GM21786 (cell line): ENCODE measurements around the gene CYP8B1.

Source experiments
- ATAC-seq: cut with Tn5 transposase; IDR thresholded peaks from one replicate; pipeline ENCODE4 v1.9.1; 2021; ENCODE audit not compliant: unreplicated experiment

Gene CYP8B1

DNA sequence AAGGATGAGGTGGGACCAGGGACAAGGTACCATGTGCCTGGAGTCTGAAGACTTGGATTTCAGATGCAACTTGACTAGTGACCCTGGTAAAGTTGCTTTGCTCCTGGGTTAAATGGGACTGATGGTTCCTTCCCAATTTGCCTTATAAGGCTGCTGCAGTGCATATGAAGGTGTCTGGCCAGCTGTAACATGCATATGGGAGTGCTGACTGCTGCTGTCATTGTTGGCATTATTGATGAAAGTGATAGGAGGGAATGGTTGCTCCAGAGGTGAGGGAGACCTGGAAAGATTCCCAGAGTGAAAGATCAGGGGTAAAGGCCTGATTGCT lies 20.5 kb downstream of the CYP8B1 start:
- no peak for ATAC-seq

- no peak for ATAC-seq
These were observed 21.9 kb downstream of the CYP8B1 start for GRCh38 chr3:42853739-42854302.

DNA sequence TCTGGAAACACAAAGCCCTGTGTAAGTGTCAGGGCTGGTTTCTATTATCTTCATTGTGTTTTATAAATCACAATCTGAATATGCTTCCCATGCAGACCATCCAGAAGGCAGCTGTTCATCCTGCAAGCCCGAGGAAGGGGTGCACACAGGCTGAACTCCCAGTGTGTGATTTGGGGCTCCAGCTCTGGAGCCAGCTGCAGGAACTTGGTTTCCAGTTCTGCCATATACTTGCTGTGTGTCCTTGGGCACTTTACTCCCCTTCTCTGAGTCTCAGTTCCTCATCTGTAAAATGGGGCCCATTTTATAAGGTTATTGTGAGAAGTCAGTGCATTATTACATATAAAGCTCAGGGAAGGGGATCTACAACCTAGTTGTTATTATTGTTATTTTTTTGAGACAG lies 22.6 kb downstream of the CYP8B1 start:
- ATAC-seq = no peak

DNA sequence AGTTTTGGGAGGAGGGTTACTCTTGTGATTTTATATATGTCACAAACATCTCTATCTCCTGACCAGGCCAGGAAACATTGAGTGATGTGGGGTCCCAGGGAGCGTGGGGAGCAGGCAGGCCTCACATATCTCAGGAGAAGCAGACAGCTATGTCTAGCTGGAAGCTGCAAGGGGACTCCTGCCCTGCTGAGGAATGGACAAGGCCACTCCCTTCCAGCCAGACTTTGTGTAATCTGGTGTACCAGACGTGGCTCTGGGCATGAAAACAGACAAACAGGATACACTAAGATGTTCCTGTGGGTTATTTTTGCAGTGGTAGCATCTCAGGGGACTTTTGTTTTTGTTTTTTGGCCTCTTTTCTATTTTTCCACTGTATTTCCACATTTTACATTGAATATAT lies 23.2 kb downstream of the CYP8B1 start:
- no peak for ATAC-seq

GRCh38 chr3:42851228-42851834 lies 24.3 kb downstream of the CYP8B1 start:
- ATAC-seq = no peak

DNA sequence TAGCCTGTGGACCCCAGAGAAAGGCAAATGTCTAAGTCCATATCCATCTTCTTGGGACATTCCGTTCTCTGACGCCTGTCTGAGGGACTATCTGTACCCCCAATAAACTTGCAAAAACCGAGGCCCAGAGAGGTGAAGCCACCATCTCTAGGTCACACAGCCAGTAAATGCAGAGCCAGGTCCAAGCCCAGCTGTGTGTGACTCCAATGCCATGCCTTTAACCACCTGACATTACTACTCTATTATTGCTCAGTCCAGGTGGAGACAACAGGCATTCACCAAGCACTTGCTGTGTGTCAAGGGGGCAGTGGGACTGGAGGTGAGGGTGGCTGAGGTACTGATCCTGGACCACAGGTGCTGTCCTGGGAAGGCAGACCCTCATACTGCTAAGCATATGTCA lies 25.4 kb downstream of the CYP8B1 start:
- no peak for ATAC-seq

GRCh38 chr3:42849017-42849416 lies 26.7 kb downstream of the CYP8B1 start:
- ATAC-seq = no peak

DNA sequence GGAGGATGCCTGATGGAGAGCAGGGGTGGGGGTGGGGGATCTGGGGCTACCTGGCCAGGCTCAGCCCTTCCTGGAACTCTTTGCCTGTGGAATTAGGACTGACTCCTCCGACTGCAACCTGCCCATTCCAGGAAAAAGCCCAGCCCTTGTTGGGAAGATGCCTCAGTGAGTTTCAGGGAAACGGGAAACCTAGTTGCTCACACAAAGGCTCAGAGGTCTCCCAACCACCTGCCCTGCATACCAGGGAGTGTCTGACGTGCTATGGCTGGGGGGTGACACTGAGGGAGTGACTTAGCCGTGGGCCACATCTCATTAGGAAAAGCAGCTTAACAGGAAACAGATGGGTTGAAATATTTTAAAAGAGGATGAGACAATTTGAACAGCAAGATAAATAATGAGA lies 27.9 kb downstream of the CYP8B1 start:
- no peak for ATAC-seq

GRCh38 chr3:42846685-42847522 lies 28.8 kb downstream of the CYP8B1 start:
- peak; percentile 65 for ATAC-seq

- ATAC-seq = no peak
These were observed 30.9 kb downstream of the CYP8B1 start for GRCh38 chr3:42844815-42845214.

DNA sequence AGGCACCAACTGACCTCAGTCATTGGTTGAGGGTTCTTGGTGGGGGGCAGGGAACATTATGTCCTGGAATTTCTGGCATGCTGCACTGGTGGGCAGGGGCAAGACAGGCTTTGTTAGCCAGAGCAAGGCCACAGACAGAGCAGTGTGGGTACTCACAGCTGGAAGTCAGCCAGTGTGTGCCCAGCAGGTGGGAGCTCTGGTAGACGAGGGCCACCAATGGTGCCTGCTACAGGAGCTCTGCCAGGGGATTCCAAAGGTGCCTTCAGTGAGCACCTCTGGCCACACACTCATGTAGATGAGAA lies 31.3 kb downstream of the CYP8B1 start:
- no peak for ATAC-seq

- no peak for ATAC-seq
These were observed 31.8 kb downstream of the CYP8B1 start for GRCh38 chr3:42843713-42844411.

DNA sequence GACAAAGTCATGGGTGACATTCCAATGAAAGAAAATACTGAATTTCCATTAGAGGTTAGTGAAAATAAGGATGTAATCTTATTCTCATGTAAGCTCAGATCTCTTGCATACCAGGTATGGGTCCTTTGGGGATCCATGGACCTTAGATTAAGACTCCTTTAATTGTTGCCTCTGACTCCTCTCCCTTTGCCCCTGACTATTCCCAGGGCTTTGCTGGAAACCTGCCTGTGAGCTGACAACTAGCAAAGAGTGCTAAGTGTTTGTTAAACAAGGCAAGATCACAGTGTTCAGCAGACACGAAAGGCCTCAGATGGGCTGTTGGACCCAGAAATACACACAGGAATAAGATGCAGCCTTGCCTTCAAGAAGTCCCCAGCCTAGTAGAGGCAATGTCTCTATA lies 34.3 kb downstream of the CYP8B1 start:
- ATAC-seq = no peak

DNA sequence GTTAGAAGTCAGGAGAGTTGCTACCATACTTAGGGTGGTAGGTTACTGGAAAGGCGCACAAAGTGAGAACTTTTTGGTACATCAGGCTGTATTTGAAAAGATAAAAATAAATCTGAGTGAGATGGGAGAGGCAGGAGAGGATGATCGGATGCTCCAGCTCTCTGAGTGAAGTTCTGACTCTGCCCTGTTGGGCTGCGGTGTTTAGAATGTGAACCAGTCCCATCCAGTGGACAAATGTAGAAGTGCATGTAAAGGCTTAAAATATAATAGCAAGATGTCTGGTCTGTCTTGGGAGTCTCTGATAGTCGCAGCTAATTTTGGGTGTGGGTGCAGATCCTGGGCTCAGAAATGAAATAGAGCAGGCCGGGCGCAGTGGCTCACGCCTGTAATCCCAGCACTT lies 36.1 kb downstream of the CYP8B1 start:
- ATAC-seq = peak; percentile 95

DNA sequence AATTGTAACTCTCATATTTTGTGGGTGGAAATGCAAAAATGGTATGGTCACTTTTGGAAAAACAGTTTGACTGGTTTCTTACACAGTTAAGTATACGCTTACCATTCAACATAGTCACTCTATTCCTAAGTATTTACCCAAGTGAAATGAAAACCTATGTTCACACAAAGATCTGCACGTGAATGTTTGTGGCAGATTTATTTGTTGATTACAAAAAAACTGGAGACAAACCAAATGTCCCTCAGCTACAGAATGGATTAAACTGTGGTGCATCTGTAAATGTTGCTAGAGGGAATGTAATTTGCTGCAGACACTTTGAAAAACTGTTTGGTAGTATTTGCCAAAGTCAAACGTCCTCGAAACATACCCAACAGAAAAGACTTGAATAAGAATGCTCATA lies 37.1 kb downstream of the CYP8B1 start:
- no peak for ATAC-seq

GRCh38 chr3:42836150-42837123 lies 39.2 kb downstream of the CYP8B1 start:
- ATAC-seq = no peak

DNA sequence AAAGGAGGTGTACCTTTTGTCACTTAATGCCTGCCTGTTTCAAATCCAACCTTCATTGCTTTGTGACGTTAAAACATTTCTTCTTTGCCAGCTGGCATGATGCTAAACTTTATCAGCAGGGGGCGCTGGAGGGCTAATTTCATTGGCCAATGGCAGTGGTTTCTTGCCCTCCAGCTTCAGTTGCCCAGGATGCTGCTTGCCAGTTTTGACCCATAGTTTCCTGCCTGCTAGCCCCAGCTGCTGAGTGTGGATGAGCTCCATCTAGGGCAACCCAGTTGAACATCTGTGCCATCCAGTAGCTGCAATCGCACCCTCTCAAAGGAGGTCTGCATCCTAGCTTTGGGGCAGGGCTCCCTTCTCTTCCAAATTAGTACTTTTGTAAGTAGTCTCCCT lies 44.4 kb downstream of the CYP8B1 start:
- peak; percentile 62 for ATAC-seq

GRCh38 chr3:42830437-42831320 lies 45.0 kb downstream of the CYP8B1 start:
- no peak for ATAC-seq

DNA sequence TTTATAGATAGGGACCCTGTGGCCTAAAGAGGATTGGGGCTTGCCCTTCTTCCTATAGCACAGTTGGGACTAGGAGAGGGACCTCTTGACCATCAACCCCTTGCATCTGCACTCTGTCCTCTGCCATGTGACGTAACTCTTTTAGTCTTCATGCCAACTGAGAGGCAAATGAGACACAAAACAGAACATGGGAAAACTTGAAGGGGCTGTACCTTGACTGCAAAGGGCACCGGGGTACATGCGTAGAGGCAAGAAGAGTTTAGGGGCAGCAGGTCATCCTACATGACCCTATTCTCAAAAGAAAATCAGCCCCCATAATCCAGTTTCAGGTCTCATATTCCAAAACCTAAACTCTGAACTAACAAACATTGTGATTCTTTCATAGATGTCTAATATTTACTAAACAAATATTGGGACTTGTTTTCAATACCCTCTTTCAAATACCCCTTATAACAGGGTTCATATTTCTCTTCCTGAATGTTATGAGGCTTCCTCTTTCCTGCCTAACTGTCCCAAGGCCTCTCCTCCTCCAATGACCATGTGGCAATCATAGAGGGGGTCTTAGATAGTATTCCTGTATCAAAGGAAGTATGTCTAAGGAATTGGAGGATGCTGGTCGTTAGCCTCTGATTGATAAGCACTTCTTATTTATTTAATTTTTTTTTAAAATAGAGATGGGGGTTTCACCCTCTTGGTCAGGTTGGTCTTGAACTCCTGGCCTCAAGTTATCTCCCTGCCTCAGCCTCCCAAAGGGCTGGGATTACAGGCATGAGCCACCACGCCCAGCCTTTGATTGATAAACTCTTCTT lies 45.8 kb downstream of the CYP8B1 start:
- no peak for ATAC-seq
